K562 (cell line): ENCODE measurements around the gene IRF8.

Experiments used
- CBFA2T2 ChIP-seq: fragments of 450-650 bp; conservative IDR thresholded peaks from 2 replicates; pipeline ENCODE4 v1.6.1; 2017; ENCODE audit warnings: mild to moderate bottlenecking
- CHD2 ChIP-seq: IDR thresholded peaks from 2 replicates; pipeline ENCODE4 v1.6.1; 2011; ENCODE audit warnings: low read depth, low read length
- CTCF ChIP-seq, 3 experiments: IDR thresholded peaks in 2 of 3; conservative IDR thresholded peaks in 1 of 3; 2 replicates each; pipeline ENCODE4 v1.5.1; 2011 to 2012; ENCODE audit warnings: low read length in 3 of 3, mild to moderate bottlenecking in 3 of 3, control low read depth in 2 of 3, improper control_type of control experiment in 1 of 3, inconsistent platforms in 1 of 3, low read depth in 1 of 3, mixed read lengths in 1 of 3, moderate library complexity in 1 of 3; ENCODE audit not compliant: insufficient read depth in 2 of 3
- GMEB1 ChIP-seq: fragments of 250-450 bp; sonication (Bioruptor Pico); IDR thresholded peaks from 2 replicates; pipeline ENCODE4 v1.4.0; 2020; ENCODE audit warnings: mild to moderate bottlenecking
- MYNN ChIP-seq, 2 experiments: sonication (generic); formaldehyde crosslinking in 1 of 2; IDR thresholded peaks; 2 replicates each; pipeline versions ENCODE4 v1.5.0 to v1.6.1; 2016 to 2020; ENCODE audit warnings: antibody characterized with exemption in 1 of 2, missing genetic modification reagents in 1 of 2
- ZBTB2 ChIP-seq: fragments of 450-650 bp; IDR thresholded peaks from 2 replicates; pipeline ENCODE4 v1.6.1; 2016; ENCODE audit warnings: antibody characterized with exemption
- ZFP1 ChIP-seq: fragments of 450-650 bp; formaldehyde crosslinking; IDR thresholded peaks from 2 replicates; pipeline ENCODE4 v1.4.0; 2020; ENCODE audit warnings: mild to moderate bottlenecking, mixed read lengths

DNA sequence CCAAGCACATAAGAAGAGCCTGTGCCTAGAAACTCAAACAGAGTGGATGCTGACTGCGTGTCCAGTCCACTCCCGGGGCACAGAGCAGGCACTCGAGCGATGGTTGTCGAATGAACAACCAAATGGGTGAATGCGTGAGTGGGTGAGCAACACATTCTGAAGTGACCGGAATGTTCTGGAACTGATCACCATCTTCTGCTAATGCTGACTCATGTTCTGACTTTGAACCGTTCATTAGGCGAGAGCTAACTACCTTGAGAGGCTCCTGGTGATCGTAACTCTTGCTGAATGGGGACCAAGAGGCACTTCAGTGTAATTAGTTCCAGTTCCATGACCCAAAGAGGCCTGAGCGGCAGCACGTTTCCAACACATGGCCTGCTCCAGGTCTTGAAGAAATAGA, 37.9 kb downstream of the IRF8 start:
- TF ChIP-seq ZBTB2 (no peak), MYNN (IDR thresholded peaks at IDR 0.05) (no peak), MYNN (CRISPR knock-in tag; IDR thresholded peaks at IDR 0.05) (no peak), GMEB1 (CRISPR knock-in tag) (no peak), CTCF (IDR thresholded peaks at IDR 0.05 in 2 of 3, conservative IDR thresholded peaks at IDR 0.05 in 1 of 3; ENCODE audit: insufficient read depth in 2 of 3, low read depth in 1 of 3, low read length in 3 of 3) (no peak), CBFA2T2 (no peak), CHD2 (no peak), ZFP1 (CRISPR knock-in tag) (no peak)
